ENCODE results near the gene CEACAM16.

The CEACAM16 gene

DNA sequence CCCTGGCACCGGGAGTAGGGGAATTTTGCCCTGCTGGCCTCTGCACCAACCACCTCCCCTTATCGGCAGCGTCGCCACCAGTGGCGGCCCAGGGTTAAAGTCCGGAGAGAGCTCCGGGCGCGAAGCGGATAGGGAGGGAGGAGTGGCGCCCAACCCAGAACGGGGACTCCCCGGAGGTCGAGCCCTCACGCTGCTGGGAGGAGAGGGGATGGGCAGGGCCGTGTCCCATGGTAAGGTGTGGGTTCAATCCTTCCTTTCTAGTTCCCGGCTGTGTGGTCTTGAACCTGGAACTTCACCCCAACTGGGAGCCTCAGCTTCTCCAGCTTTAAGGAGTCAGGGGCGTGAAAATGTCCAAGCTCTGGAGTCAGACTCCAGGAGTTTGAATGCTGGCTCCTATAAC is 26.3 kb downstream of the CEACAM16 start:
- DNase-seq (ENCODE audit: low spot score): no peak

DNA sequence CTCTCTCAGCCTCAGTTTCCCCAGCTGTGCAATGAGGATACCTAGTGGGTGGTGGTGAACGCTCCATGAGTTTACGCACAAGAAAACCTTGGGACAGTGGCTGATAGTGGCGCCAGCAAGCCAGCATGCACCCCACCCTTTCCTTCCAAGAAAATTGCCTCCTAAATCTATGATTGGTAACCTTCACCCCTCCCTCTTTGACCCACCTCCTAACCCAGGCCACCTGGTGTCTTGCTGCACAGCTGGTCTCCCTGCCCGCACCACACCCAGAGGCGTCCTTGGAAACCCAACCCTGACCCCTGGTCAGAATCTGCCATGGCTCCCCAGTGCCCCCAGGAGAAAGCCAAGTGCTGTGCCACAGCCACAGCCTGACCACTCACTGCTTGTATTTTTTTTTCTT is 26.7 kb downstream of the CEACAM16 start:
- DNase-seq (ENCODE audit: low spot score): no peak

DNA sequence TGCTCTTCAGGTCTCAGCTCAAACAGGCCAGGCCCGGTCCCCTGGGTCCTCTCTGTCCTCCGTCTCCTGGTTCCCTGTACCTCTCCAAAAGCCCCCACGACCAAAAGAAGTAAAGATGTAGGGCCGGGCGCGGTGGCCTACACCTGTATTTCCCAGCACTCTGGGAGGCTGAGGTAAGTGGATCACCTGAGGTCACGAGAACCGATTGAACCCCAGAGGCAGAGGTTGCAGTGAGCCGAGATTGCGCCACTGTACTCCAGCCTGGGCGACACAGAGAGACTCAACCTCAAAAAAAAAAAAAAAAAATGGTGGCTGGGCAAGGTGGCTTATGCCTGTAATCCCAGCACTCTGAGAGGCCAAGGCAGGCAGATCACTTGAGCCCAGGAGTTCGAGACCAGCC is 27.5 kb downstream of the CEACAM16 start:
- DNase-seq (ENCODE audit: low spot score): no peak

DNA sequence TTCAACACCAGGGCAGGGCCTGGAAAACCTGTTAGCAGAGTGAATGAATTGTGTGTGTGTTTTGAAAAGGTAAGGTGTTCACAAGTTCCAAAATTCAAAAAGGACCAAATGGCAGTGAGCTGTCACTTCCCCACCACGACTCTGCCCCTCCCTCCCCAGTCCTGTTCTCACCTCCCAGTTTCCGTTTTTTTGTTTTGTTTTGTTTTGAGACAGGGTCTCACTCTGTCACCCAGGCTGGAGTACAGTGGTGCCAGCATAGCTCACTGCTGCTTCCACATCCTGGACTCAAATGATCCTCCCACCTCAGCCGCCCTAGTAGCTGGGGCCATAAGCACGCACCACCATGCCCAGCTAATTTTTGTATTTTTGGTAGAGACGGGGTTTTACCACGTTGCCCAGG is 29.2 kb downstream of the CEACAM16 start:
- no peak for DNase-seq (ENCODE audit: low spot score)

DNA sequence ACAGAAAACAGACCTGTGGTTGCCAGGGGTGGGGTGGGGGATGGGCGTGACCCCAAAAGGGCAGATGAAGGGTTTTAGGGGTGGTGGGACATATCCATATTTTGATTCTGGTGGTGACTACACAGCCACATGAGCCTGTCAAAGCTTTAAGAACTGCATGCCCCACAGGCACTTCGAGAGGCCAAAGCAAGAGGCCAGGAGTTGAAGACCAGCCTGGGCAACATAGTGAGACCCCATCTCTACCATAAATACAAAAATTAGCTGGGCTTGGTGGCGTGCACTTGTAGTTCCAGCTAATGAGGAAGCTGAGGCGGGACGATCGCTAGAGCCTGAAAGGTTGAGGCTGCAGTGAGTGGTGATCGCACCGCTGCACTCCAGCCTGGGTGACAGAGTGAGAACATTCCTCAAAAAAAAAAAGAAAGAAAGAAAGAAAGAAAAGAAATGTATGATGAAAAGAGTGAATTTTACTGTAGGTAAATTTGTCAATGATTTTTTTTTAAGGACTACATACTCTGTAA is 30.6 kb downstream of the CEACAM16 start:
- no peak for DNase-seq (ENCODE audit: low spot score)

DNA sequence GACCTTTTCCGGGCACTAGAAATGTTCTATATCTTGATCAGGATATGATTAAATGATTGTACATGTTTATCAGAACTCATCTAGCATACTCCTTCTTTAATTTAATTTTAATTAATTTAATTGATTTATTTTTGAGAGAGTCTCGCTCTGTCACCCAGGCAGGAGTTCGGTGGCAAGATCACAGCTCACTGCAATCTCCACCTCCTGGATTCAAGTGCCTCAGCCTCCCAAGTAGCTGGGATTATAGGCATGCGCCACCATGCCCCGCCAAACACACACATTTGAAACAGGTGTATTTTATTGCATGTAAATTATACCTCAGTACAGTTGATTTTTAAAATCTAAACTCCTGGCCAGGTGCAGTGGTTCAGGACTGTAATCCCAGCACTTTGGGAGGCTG is 32.1 kb downstream of the CEACAM16 start:
- no peak for DNase-seq (ENCODE audit: low spot score)

DNA sequence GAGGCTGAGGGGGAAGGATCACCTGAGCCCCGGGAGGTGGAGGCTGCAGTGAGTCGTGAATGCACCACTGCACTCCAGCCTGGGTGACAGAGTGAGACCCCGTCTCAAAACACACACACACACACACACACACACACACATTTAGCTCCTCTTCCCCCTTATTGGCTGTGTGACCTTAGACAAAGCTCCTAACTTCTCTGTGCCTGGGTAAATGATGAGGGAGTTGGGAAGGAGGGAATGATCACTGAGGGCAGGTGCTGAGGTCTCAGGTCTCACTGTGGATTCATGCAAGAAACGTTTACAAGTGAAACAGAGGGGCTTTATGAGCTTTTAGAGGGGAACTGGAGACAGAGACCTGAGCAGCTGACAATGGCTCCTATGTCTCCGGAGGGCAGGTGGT is 32.7 kb downstream of the CEACAM16 start:
- DNase-seq (ENCODE audit: low spot score): no peak

DNA sequence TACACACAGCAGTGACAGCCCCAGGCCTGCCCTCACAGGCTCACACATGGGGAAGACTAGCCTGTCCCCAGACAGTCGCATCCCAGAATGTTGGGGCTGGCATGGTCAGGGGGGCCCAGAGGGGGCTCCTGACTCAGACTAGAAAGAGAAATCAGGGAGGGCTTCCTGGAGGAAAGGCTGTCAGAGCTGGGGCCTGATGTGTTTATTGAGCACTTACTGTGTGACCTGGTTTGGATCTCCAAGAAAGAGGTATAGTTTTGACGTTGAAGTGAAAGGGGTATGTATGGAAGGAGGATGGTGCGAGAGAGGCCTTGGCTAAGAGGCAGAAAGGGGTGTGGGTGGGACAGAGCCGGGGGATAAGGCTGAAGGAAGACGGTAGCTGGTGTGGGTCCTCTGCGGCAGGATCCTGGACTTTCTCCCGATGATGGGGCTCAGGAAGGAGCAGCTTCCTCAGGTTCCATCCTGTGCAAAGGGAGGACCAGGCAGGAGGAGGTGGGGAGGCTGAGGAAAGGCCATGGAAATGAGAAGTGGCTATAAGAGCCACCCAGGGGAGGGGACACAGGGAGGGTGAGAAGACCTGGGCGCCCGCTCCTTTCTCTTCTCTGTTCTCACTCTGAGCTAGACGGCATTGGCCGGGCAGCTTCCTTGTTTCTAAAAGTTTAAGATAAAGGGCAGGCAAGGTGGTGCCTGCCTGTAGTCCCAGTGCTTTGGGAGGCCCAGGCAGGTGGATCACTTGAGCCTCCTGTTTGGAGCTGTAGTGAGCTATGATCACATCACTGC is 33.5 kb downstream of the CEACAM16 start:
- no peak for DNase-seq (ENCODE audit: low spot score)

DNA sequence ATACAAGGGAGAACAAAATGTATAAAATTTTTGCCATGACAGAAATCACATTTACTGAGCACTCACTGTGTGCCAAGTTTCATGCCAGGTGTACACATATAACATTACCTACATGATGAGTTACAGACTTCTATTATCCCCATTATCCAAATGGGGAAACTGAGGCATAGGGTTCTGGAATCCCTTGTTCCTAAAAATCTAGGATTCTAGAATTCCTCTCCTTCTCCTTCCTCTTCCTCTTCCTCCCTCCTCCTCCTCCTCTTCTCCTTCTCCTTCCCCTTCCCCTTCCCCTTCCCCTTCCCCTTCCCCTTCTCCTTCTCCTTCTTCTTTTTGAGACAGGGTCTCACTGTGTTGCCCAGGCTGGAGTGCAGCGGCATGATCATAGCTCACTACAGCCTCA is 35.4 kb downstream of the CEACAM16 start:
- DNase-seq (ENCODE audit: low spot score): no peak

DNA sequence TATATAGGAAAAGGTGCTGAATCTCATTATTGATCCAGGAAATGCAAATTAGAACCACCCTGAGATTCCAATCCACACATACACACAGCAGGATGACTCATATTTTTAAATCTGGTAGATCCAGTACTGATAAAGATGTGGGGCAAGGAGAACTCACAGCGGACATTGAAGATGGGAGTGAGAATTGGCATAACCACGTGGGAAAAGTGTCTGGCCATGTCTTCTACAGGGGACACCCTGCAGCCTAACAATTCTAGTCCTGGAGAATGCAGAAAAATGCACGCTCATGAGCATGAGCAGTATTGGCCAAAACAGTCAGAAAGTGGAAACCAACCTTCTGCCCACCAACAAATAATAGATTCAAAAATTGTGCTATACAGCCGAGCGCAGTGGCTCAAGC is 36.1 kb downstream of the CEACAM16 start:
- no peak for DNase-seq (ENCODE audit: low spot score)

DNA sequence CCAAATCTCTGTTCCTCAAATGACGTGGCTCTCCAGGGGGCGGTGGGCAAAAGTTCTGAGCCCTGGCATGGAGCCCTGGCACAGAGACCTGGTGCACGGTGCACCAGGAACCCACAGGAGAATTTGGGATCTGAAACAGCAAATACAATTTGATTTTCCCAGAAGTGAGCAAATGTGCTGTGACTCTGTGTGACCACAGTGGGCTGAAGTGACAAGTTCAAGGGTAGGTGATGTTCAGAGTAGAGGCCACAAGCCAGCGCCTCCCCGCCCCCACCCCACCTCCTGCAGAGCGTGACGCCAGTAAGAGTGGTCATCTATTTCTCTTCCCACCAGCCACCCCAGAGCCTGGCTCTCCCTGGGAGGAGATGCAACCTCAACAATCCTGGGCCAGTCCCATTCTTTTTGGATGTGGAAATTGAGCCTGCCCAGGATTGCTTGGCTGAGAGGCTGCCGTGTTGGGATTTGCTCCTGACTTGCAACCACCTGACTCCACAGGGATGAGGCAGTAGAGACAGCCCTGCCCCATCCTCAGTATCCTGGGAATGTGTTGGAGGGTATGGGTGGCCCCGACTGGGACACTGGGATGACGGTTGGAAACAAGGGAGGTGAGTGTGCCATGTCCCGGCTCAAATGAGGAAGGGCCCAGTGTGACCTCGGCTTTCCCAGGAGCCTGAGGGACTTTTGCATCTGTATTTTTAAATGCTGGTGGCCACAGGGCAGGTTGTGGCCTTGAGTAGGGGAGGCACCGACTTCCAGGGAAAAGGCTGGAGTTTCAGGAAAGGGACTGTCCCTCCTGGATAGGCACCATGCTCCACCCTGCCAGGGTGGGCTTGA is 38.5 kb downstream of the CEACAM16 start:
- no peak for DNase-seq (ENCODE audit: low spot score)

DNA sequence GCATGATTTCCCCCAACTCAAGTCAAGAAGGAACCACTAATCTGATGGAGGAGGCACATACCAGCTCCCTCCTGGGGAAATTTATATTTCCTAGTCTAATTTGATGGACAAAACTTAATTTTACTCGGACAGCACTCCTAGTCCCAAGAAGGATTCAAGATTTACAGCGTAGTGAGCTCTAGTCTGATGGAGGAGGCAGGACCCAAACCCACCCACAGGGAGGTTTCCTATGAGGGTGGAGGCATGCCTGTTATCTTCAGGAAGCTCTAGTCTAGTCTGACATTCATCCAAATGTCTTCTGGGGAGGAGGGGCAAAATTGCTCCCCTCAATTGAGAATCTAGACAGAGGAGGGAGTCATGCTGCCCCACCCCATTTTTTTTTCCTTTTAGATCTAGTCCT is 39.2 kb downstream of the CEACAM16 start:
- no peak for DNase-seq (ENCODE audit: low spot score)

DNA sequence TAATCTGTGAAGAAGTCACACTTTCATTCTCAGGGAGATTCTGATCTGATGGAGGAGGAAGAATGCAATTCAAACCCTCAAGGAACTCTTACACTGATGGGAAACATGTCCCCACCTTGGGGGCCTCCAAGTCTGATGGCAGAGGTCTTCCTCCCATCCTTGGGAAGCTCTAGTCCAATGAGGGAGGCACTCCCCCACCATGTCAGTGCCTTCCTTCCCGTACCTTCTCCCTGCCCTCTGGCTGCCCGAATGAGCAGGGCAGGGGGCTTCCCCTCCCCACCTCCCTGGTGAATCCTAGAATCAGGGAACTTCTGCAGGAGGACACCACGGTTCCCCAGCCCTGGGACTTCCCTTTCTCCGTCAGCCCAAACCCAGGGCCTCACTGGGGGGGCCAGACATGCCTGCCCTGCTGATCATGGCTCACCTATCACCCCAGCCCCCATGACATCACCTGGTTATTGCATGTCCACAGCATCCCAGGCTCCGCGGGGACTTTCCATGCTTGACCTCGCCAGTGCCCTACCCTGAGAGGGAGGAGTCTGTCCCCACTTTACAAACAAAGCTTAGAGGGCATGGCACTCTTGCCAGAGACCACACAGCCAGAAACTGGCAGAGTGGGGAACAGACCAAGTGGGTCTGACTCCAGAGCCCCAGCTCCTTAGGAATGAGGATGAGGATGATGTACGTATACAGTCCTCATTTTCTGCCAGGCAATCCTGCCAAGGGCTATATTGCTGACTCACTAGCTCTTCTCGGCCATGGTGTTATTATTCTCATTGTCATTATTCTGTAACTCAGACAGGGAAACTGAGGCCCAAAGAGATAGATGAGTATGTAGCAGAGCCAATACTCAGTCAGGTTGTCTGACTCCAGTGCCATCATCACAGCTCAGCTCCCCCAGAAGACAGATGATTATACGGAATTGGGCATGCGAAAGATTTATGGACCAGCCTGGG is 39.9 kb downstream of the CEACAM16 start:
- no peak for DNase-seq (ENCODE audit: low spot score)

DNA sequence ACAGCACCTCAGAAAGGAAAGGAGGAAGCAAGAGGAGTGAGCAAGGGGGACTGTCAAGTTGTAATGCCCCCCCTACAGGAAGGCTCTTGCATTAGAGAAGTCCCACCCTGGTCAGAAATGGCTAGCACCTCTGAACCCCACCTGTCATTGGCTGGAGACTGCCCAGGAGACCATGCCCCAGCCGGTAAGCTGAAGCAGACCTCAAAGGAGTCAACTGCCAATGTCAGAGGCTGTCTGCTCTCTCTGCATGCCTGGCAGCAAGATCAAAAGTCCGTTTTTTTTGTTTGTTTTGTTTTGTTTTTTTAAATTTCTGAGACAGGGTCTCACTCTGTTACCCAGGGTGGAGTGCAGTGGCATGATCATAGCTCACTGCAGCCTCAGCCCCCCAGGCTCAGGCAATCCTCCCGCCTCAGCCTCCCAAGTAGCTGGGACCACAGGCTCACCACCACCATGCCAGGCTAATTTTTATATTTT is 41.4 kb downstream of the CEACAM16 start:
- no peak for DNase-seq (ENCODE audit: low spot score)

DNA sequence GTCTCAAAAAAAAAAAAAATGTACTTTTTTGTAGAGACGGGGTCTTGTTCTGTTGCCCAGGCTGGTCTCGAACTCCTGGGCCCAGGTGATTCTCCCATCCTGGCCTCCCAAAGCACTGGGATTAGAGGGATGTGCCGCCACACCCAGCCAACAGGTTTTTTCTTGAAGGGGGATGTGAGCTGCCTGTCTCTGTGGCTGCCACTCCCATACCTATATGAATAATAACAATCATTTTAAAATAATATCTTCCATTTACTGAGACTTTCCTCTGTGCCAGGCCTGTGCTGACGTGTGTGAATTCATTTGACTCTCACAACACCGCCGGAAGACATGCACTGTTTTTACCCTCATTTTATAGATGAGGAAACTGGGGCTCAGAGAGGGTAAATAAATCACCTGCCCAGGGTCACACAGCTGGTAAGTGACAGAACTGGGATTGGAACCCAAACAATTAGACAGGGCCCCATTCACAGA is 42.3 kb downstream of the CEACAM16 start:
- DNase-seq (ENCODE audit: low spot score): no peak

DNA sequence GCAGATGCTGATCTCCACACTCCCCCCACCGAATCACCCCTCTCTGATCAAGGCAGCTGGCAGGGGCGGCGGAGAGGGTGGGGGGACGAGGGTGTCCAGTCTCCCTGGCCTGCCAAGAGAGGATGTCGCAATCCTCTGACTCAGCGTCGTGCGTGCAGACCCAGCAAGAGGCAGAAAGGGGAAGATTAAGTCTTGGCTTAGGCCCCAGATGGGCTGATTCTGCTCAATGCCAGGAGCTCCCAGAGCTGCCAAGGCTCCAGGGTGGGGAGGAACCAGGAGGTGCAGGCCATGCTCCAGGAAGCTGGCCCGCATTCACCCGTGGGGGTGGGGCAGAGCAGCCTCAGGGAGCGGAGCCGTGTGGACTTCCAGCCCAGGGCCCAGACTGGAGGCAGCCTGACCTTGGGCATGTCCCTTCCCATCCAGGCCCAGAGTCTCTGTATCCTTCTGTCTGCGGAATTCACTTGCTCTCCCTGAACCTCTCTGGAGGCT is 42.9 kb downstream of the CEACAM16 start:
- peak; percentile 95 for DNase-seq (ENCODE audit: low spot score)

DNA sequence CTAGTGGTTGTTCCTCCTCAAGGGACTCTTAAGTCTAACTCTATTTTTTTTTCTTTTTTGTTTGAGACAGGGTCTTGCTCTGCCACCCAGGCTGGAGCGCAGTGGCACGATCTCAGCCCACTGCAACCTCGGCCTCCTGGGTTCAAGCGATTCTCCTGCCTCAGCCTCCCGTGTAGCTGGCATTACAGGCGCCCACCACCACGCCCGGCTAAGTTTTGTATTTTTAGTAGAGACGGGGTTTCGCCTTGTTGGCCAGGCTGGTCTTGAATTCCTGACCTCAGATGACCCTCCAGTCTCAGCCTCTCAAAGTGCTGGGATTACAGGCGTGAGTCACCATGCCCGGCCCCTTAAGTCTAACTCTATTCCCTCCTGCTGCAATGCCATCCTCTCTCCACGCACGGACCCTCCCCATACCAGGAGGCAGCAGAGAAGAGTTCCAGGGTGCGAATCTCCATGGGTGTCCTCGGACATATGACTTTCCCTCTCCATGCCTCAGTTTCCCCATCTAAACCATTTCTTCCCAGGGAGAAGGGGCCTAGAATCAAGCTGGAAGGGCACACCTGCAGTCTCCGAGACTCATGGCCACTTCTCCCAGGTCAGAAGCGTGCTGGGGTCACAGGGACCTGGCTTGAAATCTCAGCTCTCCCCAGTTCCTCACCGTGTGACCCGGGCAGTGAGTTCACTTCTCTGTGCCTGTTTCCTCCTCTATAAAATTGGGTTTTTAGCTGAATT is 43.5 kb downstream of the CEACAM16 start:
- DNase-seq (ENCODE audit: low spot score): no peak

DNA sequence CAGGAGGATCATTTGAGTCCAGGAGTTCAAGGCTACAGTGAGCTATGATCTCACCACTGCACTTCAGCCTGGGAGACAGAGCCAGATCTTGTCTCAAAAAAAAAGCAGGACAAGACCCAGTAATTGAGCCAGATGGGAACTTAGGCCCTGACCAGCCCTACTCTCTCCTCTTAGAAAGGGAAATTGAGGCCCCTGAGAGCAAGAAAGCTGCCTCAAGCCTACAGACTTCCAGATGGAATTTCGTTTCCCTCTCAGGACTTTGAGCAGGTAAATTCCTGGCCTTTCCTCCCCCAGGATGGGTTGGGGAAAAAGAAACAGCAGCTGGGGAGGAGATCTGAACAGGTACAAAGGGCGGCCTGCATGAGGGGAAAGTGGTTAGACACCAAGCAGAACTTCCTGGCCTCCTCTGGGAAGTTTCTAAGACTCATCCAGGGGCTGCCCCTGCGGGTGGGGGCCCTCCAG is 46.0 kb downstream of the CEACAM16 start:
- DNase-seq (ENCODE audit: low spot score): no peak

DNA sequence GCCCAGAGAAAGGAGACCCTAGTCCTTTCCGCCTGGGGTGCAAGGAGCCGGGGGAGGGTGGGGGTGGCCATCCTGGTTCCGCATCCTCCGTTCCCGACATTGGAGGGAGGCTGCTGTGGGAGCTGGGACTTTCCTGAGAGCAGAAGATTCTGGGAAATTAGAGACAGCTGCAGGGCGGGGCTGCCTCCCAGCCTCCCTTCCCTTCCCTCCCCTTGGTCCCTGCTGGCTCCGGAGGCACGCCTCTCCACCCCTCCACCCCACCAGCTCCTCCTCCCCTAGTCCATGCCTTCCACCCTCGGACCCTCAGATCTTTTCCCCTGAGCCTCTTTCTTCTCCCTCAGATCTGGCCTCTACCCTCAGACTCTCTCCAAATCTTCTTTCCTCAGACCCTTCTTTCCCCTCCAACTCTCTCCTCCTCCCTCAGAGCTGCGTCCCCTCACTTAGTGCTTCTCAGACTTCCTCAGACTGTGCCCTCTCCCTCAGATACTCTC is 46.4 kb downstream of the CEACAM16 start:
- no peak for DNase-seq (ENCODE audit: low spot score)

DNA sequence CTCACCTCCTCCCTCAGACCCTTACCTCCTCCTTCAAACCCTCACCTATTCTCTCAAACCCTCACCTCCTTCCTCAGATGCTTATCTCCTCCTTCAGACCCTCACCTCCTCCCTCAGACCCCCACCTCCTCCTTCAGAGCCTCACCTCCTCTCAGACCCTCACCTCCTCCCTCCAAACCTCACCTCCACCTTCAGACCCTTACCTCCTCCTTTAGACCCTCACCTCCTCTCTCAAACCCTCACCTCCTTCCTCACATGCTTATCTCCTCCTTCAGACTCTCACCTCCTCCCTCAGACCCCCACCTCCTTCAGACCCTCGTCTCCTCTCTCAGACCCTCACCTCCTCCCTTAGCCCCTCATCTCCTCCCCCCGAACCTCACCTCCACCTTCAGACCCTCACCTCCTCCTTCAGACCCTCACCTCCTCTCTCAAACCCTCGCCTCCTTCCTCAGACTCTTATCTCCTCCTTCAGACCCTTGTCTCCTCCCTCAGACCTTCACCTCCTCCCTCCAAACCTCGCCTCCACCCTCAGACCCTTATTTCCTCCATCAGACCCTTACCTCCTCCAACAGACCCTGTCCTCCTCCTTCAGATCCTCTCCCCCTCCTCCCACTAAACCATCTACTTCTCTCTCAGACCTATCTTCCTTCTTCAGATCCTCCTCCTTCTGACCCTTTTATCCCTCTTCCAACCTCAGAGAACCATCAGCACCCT is 47.1 kb downstream of the CEACAM16 start:
- no peak for DNase-seq (ENCODE audit: low spot score)
